ENCODE measurements around the gene GNG14. TPM values are rescaled to one million over a fixed set of nuclear protein-coding genes. Genes with fewer than 3 reads are reported as not detected.

The GNG14 gene
- total and polyA plus RNA-seq, 2 of the 4 experiments (the other 2 are of a cell fraction) = not detected

- no peak overlapping the region for H3K4ac ChIP-seq (ENCODE audit: low read depth, low read length)
- H4K5ac ChIP-seq (ENCODE audit: low read depth, low read length) = no peak overlapping the region
- no peak overlapping the region for H2BK20ac ChIP-seq (ENCODE audit: low read depth, low read length)
- H4K8ac ChIP-seq (ENCODE audit: low read depth in 2 of 2, low read length in 2 of 2) = no peak overlapping the region
- CTCF ChIA-PET = interaction anchor here (0.6 kb wide), 1 partner anchor 52 kb away, joined by 3 read pairs; no protein-coding TSS in a partner anchor
- peaks cover 13 to 33% of the 10 kb centered on the region in 2 experiments for H3K79me1 ChIP-seq (ENCODE audit: low read depth in 1 of 2, low read length in 2 of 2)
- no peak overlapping the region for H2AK5ac ChIP-seq (ENCODE audit: low read depth, low read length)
- no peaks in the 10 kb centered on the region for H3K4me1 ChIP-seq (ENCODE audit: control insufficient read depth, insufficient read depth, low read length)
- H3K9me1 ChIP-seq (ENCODE audit: insufficient read depth, low read length) = no peaks in the 10 kb centered on the region
- no peak overlapping the region for H3K18ac ChIP-seq (ENCODE audit: low read depth, low read length)
- H3K23ac ChIP-seq (ENCODE audit: low read depth, low read length) = no peak overlapping the region
- DNase-seq (no peak), ATAC-seq (ENCODE audit: low read depth) (no peak)
- no peak overlapping the region for H3K4me3 ChIP-seq (ENCODE audit: insufficient read depth, low read depth, low read length)
- BruUV-seq (replicated peaks) = no TSS peak
- no peak overlapping the region for H2AFZ ChIP-seq (replicated peaks; ENCODE audit: low read length, poor library complexity)
- no peak overlapping the region for H3K27ac ChIP-seq (ENCODE audit: insufficient read depth, low read length)
- H4K20me1 ChIP-seq (ENCODE audit: insufficient read depth, low read length) = peaks cover 15% of the 10 kb centered on the region
- peaks cover 66% of the 10 kb centered on the region for H3K36me3 ChIP-seq (ENCODE audit: control insufficient read depth, insufficient read depth, low read length)
- dilution Hi-C loops (cut with HindIII; ENCODE audit: low sequenced_read_pairs, unreplicated experiment) = no loop called here
- no peak overlapping the region for H3K9ac ChIP-seq (ENCODE audit: low read depth, low read length)
- intact Hi-C loops (cut with micrococcal nuclease) = no loop called here
- POLR2A ChIA-PET (ENCODE audit: unreplicated experiment) = no interaction called here
- no peak overlapping the region for H3K56ac ChIP-seq (ENCODE audit: extremely low read depth, insufficient read depth, low read length)
- no peak for TF ChIP-seq POLR2A (IDR thresholded peaks at IDR 0.05; ENCODE audit: low read depth, low read length)
- TF ChIP-seq CHD1 (IDR thresholded peaks at IDR 0.05; ENCODE audit: low read depth, low read length) = no peak
- no peak for TF ChIP-seq MXI1 (IDR thresholded peaks at IDR 0.05; ENCODE audit: borderline replicate concordance, low read depth, low read length)
- no peak overlapping the region for H2BK15ac ChIP-seq (ENCODE audit: low read depth, low read length)
- no peak overlapping the region for H2AK9ac ChIP-seq (replicated peaks; ENCODE audit: low read depth, low read length, poor library complexity)
- no peaks in the 10 kb centered on the region for H3K27me3 ChIP-seq (ENCODE audit: control insufficient read depth, insufficient read depth, low read length)
- WGBS, 2 experiments (ENCODE audit: extremely low coverage in 2 of 2, insufficient read length in 1 of 2) = 100% methylated on average over 3 of the region's 8 CpGs; no CpG with 5 or more reads in 1 of the 2 experiments
- no peak overlapping the region for H2BK120ac ChIP-seq (ENCODE audit: low read depth, low read length)
- H2BK5ac ChIP-seq (ENCODE audit: low read depth, low read length, poor library complexity, severe bottlenecking) = no peak overlapping the region
- no peaks in the 10 kb centered on the region for H3K9me3 ChIP-seq (ENCODE audit: control insufficient read depth, insufficient read depth, low read length)
- no peak overlapping the region for H3K4me2 ChIP-seq (ENCODE audit: low read depth, low read length)
- H4K91ac ChIP-seq (ENCODE audit: insufficient read depth, low read depth, low read length) = no peak overlapping the region
- no peak overlapping the region for H3K14ac ChIP-seq (replicated peaks; ENCODE audit: low read depth, low read length)
- in situ Hi-C loops (cut with MboI; ENCODE audit: low sequenced_read_pairs) = no loop called here
Measured at GRCh38 chr19:12708641-12709040, 20.8 kb downstream of the GNG14 start.

Data from IMR-90 (cell line).